NCI-H69 (cell line): ENCODE data around the gene PEG3.

ENCODE experiments used
- DNase-seq: peaks from one replicate; lab custom pipeline; 2025; lab: John Stamatoyannopoulos, UW

The PEG3 gene

GRCh38 chr19:56808717-56809392 is 31.7 kb downstream of the PEG3 start:
- no peak for DNase-seq

GRCh38 chr19:56806639-56807038 is 33.9 kb downstream of the PEG3 start:
- DNase-seq, result no peak
